GM19240 (cell line): ENCODE results near the gene ZFAND3.
"Not testable (repeated sequence)": the region's sequence is repeated elsewhere in the genome, so short reads cannot be mapped to it uniquely, and the experiment has no call there.

Source experiments
- DNase-seq: peaks from one replicate; pipeline ENCODE4 v3.0.0; 2011; ENCODE audit warnings: low spot score; ENCODE audit not compliant: insufficient read length

ZFAND3 gene

DNA sequence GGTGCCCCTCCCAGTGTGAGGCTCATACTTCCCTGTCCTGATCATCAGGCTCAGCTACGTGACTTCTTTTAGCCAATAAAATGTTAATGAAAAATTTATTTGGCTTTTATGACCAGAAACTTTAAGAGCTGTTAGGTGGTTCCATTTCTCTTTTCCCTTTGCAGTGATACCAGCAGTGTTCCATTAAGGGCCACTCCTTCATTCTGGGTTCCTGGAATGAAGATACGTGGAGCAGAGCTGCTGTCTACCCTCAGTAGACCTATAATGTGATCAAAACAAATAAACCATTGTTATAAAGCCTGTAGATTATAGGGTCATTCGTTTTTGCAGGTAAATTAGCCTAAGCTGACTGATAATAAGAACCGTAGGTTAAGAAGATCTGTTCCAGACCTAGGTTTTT is 228.0 kb downstream of the ZFAND3 start:
- no peak for DNase-seq

DNA sequence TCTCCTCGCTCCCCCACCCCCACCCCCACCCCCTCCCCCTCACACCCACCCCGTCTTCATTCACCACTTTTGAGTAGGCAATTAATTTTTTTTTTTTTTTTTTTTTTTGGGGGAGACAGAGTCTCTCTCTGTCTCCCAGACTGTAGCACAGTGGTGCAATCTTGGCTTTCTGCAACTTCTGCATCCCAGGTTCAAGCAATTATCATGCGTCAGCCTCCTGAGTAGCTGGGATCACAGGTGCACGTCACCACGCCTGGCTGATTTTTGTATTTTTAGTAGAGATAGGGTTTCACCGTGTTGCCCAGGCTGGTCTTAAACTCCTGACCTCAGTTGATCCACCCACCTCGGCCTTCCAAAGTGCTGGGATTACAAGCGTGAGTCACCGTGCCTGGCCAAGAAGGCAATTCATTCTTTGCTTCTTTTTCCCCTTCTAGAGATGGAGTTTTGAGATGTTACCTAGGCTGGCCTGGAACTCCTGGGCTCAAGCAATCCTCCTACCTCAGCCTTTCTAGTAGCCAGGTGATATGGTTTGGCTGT is 230.4 kb downstream of the ZFAND3 start:
- not testable (repeated sequence) for DNase-seq

- no peak for DNase-seq
Measured at GRCh38 chr6:38051819-38052434, 232.4 kb downstream of the ZFAND3 start.

DNA sequence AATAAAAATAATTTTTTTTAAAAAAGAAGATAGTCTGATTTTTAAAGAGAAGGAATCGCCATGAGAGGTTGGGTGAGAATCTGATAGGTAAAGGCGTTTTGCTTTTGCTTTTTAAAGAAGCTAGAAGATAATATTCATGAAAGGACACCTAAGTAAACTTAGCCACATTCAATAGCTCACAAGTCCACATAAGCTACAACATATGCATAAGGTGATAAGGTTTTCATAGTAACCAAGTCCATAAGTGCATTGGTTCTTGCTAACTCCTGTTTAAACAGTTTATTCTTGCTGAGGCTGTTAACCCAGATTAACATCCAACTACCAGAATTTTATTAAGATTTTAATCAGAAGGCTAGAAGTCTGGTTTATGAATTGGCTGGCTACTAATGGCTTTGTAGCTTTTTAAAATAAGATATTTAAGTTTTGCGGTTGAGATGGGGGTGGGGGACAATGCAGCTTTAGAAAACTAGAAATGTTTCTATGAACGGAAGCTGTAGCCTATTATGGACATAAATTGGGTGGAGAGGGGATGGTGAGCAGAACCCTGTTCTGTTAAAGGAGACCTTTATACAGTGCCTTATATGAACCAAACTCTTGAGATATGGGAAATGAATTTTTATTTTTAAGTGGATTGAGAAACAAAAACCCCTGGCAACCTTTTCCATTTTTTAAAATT is 235.1 kb downstream of the ZFAND3 start:
- no peak for DNase-seq

GRCh38 chr6:38055203-38055589 is 235.7 kb downstream of the ZFAND3 start:
- no peak for DNase-seq

- no peak for DNase-seq
Measured at GRCh38 chr6:38056361-38056760, 236.8 kb downstream of the ZFAND3 start.

- no peak for DNase-seq
Measured at GRCh38 chr6:38057994-38058393, 238.5 kb downstream of the ZFAND3 start.

DNA sequence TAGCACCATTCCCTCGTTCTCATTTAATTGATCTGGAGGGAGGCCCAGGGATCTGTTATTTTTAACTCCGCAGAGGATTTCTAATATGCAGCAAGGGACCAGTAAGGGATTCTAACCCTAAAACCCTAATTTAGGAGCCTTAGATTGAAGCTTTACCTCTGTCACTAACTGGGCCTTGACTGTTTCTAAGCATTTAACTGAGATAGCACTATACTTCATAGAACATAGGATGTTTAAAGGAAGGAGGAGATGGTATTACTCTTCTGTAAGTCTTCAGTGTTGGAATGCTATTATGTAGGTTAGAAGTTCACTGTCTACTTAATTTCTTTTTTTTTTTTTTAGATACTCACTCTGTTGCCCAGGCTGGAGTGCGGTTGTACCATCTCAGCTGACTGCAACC is 242.5 kb downstream of the ZFAND3 start:
- DNase-seq = no peak

- no peak for DNase-seq
Measured at GRCh38 chr6:38063973-38064372, 244.4 kb downstream of the ZFAND3 start.

GRCh38 chr6:38064431-38064830 is 244.9 kb downstream of the ZFAND3 start:
- no peak for DNase-seq

GRCh38 chr6:38065734-38066305 is 246.3 kb downstream of the ZFAND3 start:
- DNase-seq = no peak

DNA sequence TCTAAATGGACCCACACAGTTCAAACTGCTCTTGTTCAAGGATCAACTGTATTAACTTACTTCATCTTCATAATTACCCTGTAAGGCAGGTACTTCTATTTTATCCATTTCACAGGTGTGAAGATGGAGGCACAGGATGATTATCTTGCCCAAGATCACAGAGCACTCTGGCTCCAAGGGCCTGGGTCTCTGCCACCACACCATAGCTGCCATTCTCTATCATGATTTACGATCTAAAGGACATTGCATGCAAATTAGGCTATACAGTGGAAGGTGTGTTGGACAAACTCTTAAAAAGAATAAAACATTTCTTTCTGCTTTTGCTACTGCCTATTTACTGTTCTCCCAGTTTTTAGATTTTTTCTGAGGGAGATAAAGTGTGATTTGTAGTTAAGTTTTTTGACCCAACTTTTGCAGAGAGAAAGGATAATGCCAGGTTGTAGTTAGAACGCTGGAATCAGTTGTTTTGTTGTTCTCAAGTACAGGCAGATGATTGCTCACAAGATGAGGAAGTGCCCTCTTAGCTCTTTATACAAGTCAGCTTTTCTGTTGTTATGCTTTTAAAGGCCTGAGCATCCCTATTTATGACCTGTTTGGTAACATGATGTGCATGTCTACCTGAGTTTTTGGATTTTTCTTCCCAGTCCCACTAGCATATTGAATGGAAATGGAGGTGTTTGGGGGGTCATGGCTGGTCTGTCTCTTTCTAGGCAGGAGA is 247.9 kb downstream of the ZFAND3 start:
- no peak for DNase-seq

GRCh38 chr6:38068854-38069590 is 249.5 kb downstream of the ZFAND3 start:
- DNase-seq = no peak

- DNase-seq = no peak
Measured at GRCh38 chr6:38077488-38078030, 258.0 kb downstream of the ZFAND3 start.

DNA sequence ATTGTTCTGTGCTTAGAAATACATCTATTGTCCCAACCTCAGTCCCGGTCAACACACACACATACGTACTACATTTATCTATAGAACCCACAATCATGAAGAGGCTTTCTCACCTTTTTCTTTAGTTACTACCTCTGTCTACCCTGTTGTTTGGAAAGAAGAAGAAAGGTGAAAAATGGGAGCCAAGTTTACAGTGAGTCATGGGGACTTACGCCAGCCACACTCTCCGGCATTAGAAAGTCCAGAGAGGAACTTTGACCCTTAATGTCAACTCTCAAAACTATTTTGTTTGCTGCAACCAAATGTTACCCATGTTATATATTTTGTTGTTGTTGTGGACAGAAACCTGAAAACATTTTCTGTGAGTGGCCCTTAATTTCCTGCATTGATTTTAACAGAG is 259.1 kb downstream of the ZFAND3 start:
- DNase-seq = no peak

DNA sequence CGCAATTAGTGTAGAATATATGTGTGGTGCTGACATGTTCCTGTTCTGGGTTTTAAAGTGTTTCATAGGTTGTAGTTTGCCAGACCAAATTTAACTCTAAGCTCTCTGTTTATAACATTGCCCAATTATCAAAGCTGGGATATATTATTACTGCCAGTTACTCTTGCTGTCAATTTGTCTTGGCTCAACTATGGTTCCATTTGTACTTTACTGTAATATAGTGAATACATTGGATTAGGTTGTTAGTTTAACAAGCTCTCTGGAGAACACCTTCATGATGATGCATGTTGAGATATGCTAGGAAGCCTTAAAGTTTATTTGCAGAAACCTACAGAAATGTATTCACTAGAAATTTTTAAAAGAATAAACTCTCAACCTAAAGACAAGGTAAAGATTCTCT is 259.6 kb downstream of the ZFAND3 start:
- DNase-seq = no peak

DNA sequence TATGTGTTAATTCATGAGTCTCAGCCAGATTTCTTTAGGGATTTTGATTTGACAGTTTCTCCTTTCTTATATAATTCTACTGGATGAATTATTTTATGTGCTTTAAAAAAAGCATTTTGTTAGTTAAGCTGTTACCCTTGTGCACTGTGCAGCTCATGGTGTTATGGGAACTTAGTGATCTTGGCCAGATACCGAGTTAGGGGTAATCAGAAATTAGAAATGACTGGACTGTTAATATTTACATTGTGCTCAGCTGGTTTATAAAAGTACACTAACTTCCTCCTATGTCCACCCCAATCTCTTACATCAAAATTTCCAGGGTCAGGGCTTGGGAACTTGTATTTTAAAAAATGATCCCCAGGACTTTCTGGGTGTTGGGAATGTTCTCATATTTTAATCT is 260.0 kb downstream of the ZFAND3 start:
- DNase-seq = no peak

DNA sequence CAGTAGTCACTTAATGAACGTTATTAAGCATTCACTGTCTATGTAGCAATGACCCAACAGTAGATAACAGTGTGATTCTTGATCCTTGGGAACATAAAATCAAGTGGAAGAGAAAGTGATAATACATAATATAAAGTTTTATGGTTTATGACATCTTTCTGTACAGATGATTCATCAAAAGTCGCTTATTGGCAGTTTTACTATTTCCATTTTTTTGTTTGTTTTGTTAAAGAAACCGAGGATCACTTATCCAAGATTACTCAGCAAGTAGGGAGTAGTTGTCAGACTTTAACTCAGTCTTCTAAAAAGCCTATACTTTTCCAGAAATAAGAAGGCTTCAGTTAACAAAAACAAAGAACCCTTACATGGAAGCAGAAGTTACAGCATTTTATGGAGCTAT is 260.8 kb downstream of the ZFAND3 start:
- DNase-seq = no peak

DNA sequence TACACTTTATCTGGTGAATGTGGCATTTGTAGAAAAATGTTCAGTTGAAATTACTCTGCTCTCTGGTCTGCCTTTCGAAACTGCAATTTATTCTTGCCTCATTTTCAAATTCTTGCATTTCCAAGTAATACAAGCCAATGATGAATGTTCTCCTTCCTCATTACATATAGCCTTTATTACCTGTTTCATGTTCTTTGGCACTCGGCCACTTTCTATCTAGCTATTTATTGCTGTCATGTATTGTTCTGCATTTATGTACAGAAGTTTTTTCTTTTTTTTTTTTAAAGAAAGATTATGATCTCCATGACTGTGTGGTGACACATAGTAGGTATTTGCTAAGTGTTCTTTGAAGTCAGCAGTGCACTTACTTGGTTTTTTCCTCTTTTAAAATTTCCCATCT is 261.4 kb downstream of the ZFAND3 start:
- no peak for DNase-seq

GRCh38 chr6:38085031-38085430 is 265.5 kb downstream of the ZFAND3 start:
- DNase-seq = no peak

DNA sequence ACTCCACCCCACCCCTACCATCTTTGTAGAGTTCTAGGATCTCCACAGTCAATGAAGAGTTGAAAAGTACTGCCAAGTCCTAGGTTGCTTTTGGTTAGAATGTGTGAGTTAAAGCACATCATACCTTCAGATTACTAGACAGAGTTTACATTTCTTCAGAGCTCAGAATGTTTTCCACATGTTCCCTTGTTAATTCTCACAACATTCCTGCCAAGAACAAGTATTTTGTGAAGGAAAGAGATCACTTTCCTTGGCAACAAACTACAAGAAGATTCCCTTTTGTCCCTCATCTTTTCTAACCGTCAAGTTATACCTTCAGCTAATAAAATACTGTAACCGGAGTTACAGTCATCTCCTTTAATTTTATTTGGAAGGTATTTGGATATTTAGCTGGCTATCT is 266.8 kb downstream of the ZFAND3 start:
- no peak for DNase-seq
